Measurements from ENCODE around the gene RNF103. TPM values are rescaled to one million over a fixed set of nuclear protein-coding genes. Genes with fewer than 3 reads are reported as not detected.
A peak's percentile ranks its signal among the peaks of the same experiment; 100 is the strongest.

Gene RNF103
- total and polyA plus RNA-seq, 2 of the 13 experiments (the other 11 are each of a cell fraction or from before 2014, with no cell fraction given): 19.8 to 21.1 TPM

DNA sequence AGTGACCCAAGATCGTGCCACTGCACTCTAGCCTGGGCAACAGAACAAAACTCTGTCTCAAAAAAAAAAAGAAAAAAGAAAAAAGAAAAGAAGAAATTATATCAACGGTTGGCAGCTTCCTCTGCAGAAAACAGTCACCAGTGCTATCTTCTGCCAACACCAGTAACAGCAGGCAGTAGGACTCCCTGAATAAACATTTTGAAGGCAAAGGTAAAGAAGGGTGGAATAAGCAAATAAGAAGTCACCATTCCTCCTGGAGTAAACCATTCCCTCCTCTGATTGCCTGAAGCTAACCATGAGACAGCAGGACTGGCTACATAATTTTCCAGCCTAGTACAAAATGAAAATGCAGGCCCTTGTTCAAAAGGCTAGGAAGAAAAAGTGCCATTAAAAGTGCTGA lies 9.0 kb upstream of the RNF103 start (continued):
- TF ChIP-seq, protein P1, sequence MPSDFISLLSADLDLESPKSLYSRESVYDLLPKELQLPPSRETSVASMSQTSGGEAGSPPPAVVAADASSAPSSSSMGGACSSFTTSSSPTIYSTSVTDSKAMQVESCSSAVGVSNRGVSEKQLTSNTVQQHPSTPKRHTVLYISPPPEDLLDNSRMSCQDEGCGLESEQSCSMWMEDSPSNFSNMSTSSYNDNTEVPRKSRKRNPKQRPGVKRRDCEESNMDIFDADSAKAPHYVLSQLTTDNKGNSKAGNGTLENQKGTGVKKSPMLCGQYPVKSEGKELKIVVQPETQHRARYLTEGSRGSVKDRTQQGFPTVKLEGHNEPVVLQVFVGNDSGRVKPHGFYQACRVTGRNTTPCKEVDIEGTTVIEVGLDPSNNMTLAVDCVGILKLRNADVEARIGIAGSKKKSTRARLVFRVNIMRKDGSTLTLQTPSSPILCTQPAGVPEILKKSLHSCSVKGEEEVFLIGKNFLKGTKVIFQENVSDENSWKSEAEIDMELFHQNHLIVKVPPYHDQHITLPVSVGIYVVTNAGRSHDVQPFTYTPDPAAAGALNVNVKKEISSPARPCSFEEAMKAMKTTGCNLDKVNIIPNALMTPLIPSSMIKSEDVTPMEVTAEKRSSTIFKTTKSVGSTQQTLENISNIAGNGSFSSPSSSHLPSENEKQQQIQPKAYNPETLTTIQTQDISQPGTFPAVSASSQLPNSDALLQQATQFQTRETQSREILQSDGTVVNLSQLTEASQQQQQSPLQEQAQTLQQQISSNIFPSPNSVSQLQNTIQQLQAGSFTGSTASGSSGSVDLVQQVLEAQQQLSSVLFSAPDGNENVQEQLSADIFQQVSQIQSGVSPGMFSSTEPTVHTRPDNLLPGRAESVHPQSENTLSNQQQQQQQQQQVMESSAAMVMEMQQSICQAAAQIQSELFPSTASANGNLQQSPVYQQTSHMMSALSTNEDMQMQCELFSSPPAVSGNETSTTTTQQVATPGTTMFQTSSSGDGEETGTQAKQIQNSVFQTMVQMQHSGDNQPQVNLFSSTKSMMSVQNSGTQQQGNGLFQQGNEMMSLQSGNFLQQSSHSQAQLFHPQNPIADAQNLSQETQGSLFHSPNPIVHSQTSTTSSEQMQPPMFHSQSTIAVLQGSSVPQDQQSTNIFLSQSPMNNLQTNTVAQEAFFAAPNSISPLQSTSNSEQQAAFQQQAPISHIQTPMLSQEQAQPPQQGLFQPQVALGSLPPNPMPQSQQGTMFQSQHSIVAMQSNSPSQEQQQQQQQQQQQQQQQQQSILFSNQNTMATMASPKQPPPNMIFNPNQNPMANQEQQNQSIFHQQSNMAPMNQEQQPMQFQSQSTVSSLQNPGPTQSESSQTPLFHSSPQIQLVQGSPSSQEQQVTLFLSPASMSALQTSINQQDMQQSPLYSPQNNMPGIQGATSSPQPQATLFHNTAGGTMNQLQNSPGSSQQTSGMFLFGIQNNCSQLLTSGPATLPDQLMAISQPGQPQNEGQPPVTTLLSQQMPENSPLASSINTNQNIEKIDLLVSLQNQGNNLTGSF (CRISPR knock-in tag; IDR thresholded peaks at IDR 0.05): no peak
- TF ChIP-seq, protein P2, sequence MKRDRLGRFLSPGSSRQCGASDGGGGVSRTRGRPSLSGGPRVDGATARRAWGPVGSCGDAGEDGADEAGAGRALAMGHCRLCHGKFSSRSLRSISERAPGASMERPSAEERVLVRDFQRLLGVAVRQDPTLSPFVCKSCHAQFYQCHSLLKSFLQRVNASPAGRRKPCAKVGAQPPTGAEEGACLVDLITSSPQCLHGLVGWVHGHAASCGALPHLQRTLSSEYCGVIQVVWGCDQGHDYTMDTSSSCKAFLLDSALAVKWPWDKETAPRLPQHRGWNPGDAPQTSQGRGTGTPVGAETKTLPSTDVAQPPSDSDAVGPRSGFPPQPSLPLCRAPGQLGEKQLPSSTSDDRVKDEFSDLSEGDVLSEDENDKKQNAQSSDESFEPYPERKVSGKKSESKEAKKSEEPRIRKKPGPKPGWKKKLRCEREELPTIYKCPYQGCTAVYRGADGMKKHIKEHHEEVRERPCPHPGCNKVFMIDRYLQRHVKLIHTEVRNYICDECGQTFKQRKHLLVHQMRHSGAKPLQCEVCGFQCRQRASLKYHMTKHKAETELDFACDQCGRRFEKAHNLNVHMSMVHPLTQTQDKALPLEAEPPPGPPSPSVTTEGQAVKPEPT (CRISPR knock-in tag; IDR thresholded peaks at IDR 0.05; ENCODE audit: low read depth): no peak
- TF ChIP-seq TCF12 (IDR thresholded peaks at IDR 0.05) (no peak), TCF12 (CRISPR knock-in tag; IDR thresholded peaks at IDR 0.05) (no peak), ZNF768 (CRISPR knock-in tag; IDR thresholded peaks at IDR 0.05) (no peak), ZNF251 (CRISPR knock-in tag; IDR thresholded peaks at IDR 0.05) (no peak), ZNF431 (CRISPR knock-in tag; IDR thresholded peaks at IDR 0.05; ENCODE audit: borderline replicate concordance, low read depth) (no peak), ARHGAP35 (CRISPR knock-in tag; IDR thresholded peaks at IDR 0.05; ENCODE audit: borderline replicate concordance) (no peak), CCAR2 (optimal IDR thresholded peaks at IDR 0.05; ENCODE audit: low read depth, low read length) (no peak), ZNF121 (CRISPR knock-in tag; IDR thresholded peaks at IDR 0.05) (no peak), ZNF292 (CRISPR knock-in tag; IDR thresholded peaks at IDR 0.05; ENCODE audit: borderline replicate concordance, low read depth) (peak; percentile 49; the same call in 1 of the 2 replicates), NR2C2 (CRISPR knock-in tag; IDR thresholded peaks at IDR 0.05; ENCODE audit: borderline replicate concordance) (no peak)
- TF ChIP-seq, protein P3, sequence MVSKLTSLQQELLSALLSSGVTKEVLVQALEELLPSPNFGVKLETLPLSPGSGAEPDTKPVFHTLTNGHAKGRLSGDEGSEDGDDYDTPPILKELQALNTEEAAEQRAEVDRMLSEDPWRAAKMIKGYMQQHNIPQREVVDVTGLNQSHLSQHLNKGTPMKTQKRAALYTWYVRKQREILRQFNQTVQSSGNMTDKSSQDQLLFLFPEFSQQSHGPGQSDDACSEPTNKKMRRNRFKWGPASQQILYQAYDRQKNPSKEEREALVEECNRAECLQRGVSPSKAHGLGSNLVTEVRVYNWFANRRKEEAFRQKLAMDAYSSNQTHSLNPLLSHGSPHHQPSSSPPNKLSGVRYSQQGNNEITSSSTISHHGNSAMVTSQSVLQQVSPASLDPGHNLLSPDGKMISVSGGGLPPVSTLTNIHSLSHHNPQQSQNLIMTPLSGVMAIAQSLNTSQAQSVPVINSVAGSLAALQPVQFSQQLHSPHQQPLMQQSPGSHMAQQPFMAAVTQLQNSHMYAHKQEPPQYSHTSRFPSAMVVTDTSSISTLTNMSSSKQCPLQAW (CRISPR knock-in tag; IDR thresholded peaks at IDR 0.05): no peak
- TF ChIP-seq, protein P4, sequence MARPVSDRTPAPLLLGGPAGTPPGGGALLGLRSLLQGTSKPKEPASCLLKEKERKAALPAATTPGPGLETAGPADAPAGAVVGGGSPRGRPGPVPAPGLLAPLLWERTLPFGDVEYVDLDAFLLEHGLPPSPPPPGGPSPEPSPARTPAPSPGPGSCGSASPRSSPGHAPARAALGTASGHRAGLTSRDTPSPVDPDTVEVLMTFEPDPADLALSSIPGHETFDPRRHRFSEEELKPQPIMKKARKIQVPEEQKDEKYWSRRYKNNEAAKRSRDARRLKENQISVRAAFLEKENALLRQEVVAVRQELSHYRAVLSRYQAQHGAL (CRISPR knock-in tag; IDR thresholded peaks at IDR 0.05; ENCODE audit: not compliant biosample characterization): no peak

All from HepG2 (cell line).